SK-MEL-5 (cell line): ENCODE data around the gene EMP2. TPM values are rescaled to one million over a fixed set of nuclear protein-coding genes. Genes with fewer than 3 reads are reported as not detected.

Source experiments
- DNase-seq: peaks from one replicate; pipeline ENCODE4 v3.0.0-alpha.2; 2016; ENCODE audit warnings: low read depth, low spot score
- in situ Hi-C: cut with HindIII; loops from 2 replicates; pipeline ENCODE4 v1.10.0; 2016; ENCODE audit warnings: low sequenced_read_pairs, high pct_unique_total_duplicates, low pct_unique_long_range_greater_than_20kb
- total RNA-seq: library from RNA; depleted of rRNA; stranded (reverse); fragments of >200 nt; shearing (Covaris generic); gene quantifications from 2 replicates; pipeline ENCODE4 v1.2.3, GENCODE V29; 2014

EMP2 gene
- total RNA-seq, 1 experiment from 2014 or later: 61.6 TPM

DNA sequence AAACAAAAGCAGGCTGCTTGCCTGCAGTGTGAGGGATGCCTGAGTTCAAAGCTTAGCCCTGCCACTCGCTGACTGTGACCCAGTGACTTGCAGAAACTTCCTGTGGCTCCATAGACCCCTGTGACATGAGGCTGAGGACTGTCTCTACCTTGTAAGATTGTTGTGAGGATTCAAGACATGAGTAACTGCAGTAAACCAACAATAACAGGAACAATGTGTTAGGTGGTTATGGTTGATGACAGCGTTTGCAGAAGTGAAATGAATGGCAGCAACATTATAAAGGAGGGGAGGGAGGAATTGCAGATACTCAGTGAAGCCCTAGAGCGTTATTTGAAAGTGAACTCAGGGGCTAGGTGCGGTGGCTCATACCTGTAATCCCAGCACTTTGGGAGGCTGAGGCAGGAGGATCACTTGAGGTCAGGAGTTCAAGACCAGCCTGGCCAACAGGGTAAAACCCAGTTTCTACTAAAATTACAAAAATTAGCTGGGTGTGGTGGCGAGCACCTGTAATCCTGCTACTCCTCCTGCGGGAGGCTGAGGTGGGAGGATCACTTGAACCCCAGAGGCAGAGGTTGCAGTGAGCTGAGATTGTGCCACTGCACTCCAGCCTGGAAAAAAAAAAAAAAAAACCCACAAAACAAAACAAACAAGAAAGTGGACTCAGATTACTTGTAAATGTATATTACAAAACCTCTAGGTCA is 33.5 kb upstream of the EMP2 start:
- in situ Hi-C loops: no loop called here
- DNase-seq: no peak

DNA sequence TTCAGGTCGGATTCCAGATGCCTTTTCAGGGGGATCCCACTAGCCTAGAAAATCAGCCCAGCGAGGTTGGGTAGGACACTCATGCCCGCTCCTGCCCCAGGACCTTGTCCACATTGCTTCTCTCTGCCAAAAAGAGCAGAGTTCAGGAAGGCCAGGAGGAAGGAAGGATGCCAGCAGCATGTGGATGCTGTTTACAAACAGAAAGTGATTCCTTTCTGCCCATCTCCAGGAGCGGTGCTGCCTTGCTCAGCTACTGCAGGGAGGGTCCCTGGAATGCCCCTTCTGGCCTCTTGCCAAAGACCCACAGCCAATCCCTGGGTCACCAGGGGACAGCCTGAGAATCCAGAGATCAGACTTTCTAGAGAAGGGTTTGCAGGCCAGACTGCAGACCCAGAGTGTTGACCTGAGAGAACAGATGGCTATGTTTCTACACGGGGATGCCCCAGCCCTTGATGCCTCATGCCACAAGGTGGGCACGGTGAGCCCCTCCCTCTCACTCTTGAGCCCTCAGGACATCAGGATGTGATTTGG is 32.3 kb upstream of the EMP2 start:
- DNase-seq: no peak
- in situ Hi-C loops: no loop called here

DNA sequence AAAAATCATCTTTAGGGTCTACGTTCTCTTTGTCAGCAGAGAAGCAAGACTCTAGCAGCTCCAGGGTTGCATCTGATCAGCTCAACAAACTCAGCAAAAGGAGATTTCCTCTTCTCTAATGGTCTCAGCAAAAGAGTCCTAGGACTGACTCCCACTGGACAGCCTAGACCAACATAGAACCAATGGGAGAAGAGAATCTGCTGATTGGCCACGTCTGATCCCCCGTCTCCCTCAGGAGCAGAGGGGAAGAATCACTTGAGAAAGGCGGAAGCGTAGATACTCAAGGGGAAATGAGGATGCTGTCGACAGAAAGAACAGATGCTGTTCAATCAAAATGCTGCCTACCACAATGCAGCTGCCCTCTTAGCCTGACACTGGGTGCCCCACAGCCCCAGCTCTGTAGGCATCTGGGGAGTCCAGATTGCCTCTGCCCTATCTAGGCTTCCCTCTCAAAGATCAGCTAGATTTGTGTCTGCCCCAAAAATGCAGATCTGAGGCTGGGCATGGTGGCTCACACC is 31.5 kb upstream of the EMP2 start:
- in situ Hi-C loops: no loop called here
- DNase-seq: no peak

DNA sequence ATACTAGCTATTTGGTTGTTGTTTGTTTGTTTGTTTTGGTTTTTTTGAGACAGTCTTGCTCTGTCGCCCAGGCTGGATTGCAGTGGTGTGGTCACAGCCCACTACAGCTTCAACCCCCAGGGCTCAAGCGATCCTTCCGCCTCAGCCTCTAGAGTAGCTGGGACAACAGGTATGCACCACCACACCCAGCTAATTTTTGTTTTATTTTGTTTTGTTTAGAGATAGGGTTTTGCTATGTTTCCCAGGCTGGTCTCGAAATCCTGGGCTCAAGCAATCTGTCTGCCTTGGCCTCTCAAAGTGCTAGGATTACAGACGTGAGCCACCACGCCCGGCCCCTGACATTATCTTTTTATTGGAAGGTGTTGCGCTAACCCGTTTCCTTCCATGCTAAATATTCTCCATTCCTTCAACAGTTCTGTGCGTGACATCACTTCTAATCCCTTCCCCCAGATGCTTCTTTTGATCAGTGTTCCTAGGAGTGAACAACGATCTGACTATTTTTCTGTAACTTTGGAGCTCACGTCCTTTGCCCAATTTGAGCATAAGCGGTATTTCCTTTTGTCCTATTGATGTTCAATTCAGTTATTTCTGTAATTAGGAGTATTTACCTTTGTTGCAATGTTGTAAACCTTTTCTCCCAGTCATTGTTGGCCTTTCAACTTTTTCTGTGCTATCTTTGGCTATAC is 30.2 kb upstream of the EMP2 start:
- in situ Hi-C loops: no loop called here

DNA sequence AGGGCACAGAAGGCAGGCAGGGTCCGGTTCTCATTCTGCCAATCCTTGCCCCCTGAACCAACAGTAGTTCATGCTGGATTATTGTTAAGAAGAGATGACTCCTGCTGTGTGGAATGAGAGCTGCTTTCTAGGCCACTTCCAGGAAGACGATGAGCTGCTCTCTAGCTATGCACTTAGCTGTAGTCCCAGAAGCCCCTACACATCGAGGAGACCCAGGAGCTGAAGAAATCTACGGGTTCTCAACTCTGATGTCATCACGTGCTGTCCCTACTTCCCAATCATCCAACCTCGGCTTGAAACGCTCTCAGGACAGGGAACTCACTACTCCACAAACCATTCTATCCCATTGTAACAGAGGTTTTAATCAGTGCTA is 29.0 kb upstream of the EMP2 start:
- in situ Hi-C loops: no loop called here
- no peak for DNase-seq

More for the DNA sequence above, 30.2 kb upstream of the EMP2 start:
- DNase-seq: no peak

DNA sequence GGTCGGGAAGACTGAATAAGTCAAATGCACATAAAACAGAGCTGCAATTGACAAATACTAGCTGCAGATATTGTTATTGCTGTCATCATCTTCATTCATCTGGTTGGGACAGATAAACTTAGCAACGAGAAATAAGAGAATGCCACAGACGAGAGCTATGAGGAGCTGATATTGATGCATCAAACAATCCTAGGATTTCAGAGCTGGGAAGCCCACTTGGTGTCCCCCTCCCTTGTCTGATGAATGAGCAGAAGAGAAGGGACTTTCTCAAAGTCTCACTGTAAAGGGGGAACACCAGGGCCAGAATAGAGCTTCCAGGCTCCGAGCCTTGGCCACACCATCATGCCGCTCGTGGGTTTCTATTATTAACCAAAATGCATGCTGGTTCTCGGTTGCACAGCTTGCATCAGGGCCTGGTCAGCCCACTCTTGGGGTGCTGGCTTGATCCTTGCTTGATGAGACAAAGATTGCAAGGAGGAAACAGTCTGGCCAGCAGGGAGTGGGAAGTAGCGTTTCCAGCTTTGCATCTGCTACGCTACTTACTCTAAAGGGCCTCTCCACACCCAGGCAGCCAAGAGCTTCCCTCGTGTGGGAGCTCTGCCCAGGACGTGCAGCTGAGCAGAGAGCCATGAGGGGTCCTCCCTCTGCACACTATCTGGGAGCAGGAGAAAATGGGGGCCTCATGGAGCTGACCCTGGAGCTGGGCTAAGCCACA is 28.4 kb upstream of the EMP2 start:
- in situ Hi-C loops: no loop called here

DNA sequence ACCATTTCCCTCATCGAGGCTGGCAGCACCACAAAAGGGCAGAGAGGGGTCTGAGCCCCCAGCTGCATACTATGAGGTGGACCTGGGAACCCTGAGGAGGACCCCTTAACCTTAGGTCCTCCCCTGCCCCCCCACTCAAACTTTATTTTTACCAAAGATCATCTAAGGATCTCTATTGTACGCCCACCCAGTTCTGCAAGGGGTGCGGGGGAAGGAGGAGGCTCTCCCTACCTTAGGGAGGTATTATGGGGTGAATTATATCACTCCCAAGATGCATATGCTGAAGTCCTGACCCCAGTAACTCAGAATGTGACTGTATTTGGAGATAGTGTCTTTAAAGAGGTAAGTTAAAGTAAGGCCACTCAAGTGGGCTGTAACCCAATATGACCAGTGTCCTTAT is 26.8 kb upstream of the EMP2 start:
- DNase-seq: no peak

More for the DNA sequence above, 28.4 kb upstream of the EMP2 start:
- DNase-seq: no peak

DNA sequence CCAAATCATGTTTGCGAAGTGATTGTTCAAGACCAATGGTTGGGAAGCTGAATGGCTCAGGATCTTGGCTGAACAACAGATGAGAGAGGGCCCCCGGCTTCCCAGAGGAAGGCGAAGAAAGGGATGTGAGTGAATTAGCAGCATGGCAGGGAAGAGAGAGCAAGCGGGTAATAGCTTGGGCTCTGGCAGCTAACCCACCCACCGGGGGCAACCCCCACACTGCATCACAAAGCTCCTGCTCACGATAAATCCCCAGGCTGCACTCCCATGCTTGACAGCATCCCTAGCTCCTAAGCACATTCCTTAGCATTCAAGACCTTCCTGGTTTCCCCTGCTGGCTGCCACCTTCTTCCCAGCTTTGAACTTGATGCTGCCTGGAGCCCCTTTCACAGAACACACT is 26.2 kb upstream of the EMP2 start:
- in situ Hi-C loops: no loop called here

More for the DNA sequence above, 26.8 kb upstream of the EMP2 start:
- in situ Hi-C loops: no loop called here

DNA sequence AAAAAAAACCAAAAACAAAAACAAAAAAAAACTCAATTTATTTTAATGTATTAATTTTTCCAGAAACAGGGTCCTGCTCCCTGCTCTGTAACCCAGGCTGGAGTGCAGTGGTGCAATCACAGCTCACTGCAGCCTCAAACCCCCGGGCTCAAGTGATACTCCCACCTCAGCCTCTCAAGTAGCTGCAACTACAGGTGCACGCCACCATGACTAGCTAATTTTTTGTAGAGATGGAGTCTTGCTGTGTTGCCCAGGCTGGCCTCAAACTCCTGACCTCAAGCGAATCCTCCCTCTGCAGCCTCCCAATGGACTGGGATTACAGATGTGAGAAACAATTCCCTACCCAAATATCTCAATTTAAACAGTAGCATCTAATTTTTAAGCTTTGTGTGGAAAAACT is 25.2 kb upstream of the EMP2 start:
- no peak for DNase-seq

More for the DNA sequence above, 26.2 kb upstream of the EMP2 start:
- no peak for DNase-seq

DNA sequence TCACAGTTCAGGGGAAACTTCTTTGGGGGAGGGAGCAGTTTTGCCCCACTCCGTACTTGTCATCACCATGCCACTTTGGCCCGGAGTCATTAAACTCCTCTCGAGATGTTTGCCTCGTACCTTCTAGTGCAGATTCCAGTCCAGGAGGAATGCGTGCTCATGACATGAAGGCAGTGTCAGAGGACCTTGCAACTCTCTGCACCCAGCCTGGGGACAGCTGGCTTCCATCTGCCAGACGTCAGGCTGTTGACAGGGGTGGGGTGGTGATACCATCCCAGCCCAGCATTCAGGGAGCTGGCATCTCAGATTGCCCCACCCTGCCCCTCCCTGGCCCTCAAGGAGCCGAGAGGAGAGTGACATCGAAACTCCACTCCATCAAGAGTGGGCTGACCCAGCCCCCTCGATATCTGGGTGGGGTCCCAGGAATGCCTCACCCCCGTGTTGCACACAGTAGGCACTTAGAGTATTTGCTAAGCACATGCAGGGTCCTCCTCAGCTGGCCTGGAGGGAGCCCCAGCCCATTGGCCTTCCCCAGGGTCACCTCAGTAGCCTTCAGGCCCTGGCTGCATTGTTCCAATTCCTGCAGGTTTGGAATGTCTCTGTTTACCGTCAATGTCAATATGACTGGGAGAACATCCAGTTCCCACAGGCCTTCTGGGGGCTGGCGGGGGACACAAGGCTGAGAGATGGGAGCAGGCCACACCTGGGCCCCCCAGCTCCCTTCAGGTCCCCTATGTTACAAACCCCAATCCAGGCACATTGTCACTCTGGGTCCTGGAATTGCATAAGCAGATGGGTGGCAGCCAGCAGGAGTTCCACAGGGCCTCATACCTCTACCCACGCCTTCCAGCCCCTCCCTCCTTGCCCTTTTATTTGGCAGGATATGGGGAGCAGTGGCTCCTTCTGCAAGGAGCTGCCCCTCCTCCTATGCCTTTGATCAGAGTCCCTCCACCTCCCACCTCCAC is 21.3 kb upstream of the EMP2 start:
- in situ Hi-C loops: no loop called here
- DNase-seq: no peak

More for the DNA sequence above, 25.2 kb upstream of the EMP2 start:
- in situ Hi-C loops: no loop called here

DNA sequence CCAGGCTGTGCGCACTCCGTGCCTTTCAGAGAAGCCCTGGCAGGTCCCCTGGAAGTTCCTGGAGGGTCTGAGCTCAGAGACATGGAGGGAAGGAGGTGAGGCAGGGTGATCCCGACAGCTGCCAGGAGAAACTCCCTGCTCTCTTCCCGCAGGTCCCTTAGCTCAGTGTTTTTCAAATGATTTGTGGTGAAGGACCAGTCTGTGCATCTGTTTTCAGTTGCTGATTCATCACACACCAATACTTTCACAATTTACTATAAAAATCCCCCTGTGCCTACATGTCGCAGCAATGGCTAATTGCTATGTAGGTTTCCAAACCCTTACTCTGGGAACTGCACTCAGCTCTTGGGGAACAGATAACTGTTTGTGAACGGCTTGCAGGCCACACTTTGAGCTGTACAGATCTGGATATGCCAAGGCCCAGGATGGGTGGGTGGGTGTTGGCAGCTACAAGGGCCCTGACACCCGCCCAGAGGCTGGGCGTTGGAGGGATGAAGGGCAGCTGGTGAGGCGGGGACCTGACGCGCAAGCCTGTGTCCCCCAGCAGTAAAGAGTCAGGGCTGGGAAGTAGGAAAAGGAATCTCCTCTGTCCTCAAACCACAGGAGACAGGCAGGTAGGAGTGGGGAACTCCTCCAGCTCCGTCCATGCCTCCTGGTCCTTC is 20.5 kb upstream of the EMP2 start:
- in situ Hi-C loops: no loop called here

DNA sequence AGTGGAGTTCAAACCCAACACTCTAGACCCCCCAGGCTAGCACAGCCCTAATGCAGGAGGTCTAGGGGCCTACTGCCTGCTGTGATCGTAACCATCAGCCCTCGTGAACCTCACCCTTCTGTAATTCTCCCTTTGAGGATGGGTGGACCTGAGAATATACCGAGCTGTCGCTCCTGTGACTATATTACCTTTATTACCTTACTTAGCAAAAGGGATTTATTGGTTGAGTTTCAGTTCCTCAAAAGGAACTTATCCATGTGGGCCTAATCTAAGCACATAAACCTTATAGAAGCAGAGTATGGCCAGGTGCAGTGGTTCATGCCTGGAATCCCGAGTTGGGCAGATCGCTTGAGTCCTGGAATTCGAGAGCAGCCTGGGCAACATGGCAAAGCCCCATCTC is 19.2 kb upstream of the EMP2 start:
- in situ Hi-C loops: loop anchor here (25.0 kb wide), 1 partner anchor 138 kb away; the partner anchor contains the start of gene NUBP1
- no peak for DNase-seq

More for the DNA sequence above, 20.5 kb upstream of the EMP2 start:
- DNase-seq: no peak

DNA sequence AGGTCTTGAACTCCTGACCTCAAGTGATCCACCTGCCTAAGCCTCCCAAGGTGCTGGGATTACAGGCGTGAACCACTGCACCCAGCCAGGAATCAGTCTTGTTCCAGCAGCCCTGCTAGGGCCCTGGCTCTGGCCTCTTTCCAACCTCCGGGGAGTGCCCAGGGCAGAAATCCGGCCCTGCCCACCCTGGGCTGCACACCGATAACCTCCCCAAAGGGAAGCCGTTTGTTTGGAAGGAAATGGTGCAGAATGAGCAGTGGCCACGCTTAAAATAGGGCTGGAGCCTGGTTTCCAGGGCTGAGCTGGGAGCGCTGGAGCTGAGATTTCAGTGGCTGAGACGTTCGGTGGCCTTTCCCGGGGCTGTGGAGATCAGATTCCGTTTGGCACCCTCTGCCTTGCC is 17.8 kb upstream of the EMP2 start:
- no peak for DNase-seq
- in situ Hi-C loops: loop anchor here (25.0 kb wide), 1 partner anchor 139 kb away; the partner anchor contains the start of gene NUBP1

DNA sequence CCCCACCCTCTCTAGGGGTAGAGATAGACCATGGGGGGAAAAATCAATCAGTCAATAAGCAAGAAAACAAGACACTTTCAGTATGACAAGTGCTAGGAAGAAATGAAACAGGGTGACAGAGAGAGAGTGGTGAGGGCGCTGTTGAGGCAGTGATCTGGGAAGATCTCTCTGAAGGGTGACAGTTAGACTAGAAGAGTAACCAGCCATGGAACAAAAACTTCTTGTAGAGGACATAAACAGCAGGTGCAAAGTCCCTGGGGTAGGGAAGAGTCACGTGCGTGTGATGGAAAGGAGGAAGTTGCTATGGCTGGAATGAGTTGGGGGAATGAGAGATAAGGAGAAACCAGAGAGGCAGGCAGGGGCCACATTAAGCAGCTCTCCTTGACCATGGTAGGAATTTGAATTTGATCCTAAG is 16.8 kb upstream of the EMP2 start:
- in situ Hi-C loops: loop anchor here (25.0 kb wide), 1 partner anchor 140 kb away; the partner anchor contains the start of gene NUBP1

DNA sequence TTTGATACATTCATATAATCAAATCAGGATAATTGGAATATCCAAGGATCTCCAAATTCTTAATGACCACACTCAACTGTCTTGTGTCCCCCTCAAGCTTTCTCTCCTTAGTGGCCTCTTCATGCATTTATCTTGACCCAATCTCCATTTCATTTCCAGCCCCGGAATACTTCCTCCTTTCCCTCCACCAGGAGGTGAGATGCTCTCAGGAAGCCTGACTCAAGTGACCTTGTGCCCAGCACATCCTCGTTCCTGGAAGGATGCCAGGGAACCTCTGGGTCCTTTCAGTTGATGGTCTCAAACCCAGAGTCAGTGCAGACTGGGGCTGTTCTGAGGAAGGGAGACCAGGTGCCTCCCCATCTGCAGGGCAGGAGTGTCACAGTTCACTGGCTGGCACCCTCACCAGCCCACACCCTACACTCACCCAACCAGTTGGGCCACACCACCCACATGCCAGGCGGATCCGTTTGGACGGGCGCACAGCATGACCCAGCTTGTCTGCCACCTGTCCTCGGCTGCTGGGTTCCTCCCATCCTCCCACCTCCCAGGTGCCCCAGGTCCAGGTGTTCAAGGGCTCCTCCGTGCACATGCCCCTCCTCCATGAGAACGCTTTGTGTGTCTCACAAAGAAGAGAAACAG is 14.0 kb upstream of the EMP2 start:
- in situ Hi-C loops: loop anchor here (25.0 kb wide), 1 partner anchor 143 kb away; the partner anchor contains the start of gene NUBP1
- DNase-seq: no peak

More for the DNA sequence above, 16.8 kb upstream of the EMP2 start:
- DNase-seq: no peak

DNA sequence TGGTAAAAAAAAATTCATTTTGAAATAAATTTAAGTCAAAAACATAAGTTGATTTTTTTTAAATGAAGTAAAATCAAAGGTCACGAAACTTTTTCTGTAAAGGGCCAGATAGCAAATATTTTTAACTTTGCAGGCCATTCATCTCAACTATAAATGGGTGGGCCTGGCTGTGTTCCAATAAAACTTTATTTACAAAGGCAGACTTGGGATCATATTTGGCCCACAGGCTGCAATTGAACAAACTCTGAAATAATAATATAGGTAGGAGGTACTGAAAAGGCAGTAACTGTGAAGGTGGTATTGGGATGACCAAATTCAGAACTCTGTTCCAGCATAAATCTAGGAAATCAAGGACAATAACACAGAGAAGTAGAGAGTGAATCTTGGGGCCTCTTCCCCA is 12.2 kb upstream of the EMP2 start:
- in situ Hi-C loops: loop anchor here (25.0 kb wide), 1 partner anchor 145 kb away; the partner anchor contains the start of gene NUBP1
- no peak for DNase-seq
